Hepatocyte (in vitro differentiated cells): ENCODE measurements around the gene WDR86.

Source experiments
- CTCF ChIP-seq: fragments of 200-600 bp; sonication (generic); IDR thresholded peaks from 2 replicates; pipeline ENCODE4 v1.5.1; 2016; ENCODE audit warnings: antibody characterized with exemption, mild to moderate bottlenecking; ENCODE audit not compliant: poor library complexity
- EZH2 ChIP-seq: fragments of 200-600 bp; sonication (generic); IDR thresholded peaks from 2 replicates; pipeline ENCODE4 v1.6.1; 2016; ENCODE audit warnings: antibody characterized with exemption, mild to moderate bottlenecking, borderline replicate concordance

DNA sequence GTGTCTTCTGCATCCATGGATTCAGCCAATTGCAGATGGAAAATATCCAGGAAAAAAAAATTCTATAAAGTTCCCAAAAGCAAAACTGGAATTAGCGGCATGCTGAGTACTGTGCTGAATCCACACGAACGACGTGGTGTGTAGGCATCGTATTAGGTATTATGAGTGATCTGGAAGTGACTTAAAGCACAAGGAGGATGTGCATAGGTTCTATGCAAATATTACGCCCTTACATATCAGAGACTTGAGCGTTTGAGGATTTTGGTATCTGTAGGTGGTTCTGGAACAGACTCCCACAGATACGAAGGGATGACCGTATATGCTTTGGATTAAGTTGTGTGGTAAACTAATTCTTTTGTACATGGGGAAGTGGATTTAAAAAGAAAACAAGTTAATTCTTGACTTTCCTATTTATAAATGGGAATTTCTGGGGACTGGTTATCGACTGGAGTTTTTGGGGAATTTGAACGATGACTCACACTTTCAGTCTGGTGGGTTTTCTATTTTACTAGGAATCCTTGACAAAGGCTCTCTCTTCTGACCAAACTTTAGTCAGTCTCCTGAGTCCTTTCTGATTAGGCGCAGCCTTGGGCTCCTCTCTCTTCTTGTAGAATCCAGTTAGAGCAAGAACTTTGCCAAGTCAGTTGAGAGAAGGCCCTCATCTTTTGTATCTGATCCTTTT lies 73.7 kb downstream of the WDR86 start:
- no peak for TF ChIP-seq CTCF
- TF ChIP-seq EZH2: no peak
